ENCODE results near the gene CMTM8.

The CMTM8 gene

GRCh38 chr3:32275506-32275905 lies 37.0 kb downstream of the CMTM8 start:
- no peak overlapping the region for H3K4me3 ChIP-seq (replicated peaks in 1 of 2; ENCODE audit: low read depth in 2 of 2, low read length in 2 of 2)
- DNase-seq (ENCODE audit: low read depth in 2 of 2), result no peak
- no peak for TF ChIP-seq CTCF (IDR thresholded peaks at IDR 0.05; ENCODE audit: low read depth, low read length)

GRCh38 chr3:32276279-32276841 lies 37.9 kb downstream of the CMTM8 start:
- no peak for TF ChIP-seq CTCF (IDR thresholded peaks at IDR 0.05; ENCODE audit: low read depth, low read length)
- peak; percentile 72 to 75 for DNase-seq (ENCODE audit: low read depth in 2 of 2)

GRCh38 chr3:32278714-32279113 lies 40.2 kb downstream of the CMTM8 start:
- no peak for TF ChIP-seq CTCF (IDR thresholded peaks at IDR 0.05; ENCODE audit: low read depth, low read length)
- no peak overlapping the region for H3K4me3 ChIP-seq (replicated peaks in 1 of 2; ENCODE audit: low read depth in 2 of 2, low read length in 2 of 2)
- DNase-seq (ENCODE audit: low read depth in 2 of 2), result peak; percentile 65 to 74

More at GRCh38 chr3:32276279-32276841, 37.9 kb downstream of the CMTM8 start:
- no peak overlapping the region for H3K4me3 ChIP-seq (replicated peaks in 1 of 2; ENCODE audit: low read depth in 2 of 2, low read length in 2 of 2)

- no peak for DNase-seq (ENCODE audit: low read depth in 2 of 2)
- H3K4me3 ChIP-seq (replicated peaks in 1 of 2; ENCODE audit: low read depth in 2 of 2, low read length in 2 of 2), result no peak overlapping the region
- no peak for TF ChIP-seq CTCF (IDR thresholded peaks at IDR 0.05; ENCODE audit: low read depth, low read length)
Observed at GRCh38 chr3:32280262-32280910, 41.9 kb downstream of the CMTM8 start.

DNA sequence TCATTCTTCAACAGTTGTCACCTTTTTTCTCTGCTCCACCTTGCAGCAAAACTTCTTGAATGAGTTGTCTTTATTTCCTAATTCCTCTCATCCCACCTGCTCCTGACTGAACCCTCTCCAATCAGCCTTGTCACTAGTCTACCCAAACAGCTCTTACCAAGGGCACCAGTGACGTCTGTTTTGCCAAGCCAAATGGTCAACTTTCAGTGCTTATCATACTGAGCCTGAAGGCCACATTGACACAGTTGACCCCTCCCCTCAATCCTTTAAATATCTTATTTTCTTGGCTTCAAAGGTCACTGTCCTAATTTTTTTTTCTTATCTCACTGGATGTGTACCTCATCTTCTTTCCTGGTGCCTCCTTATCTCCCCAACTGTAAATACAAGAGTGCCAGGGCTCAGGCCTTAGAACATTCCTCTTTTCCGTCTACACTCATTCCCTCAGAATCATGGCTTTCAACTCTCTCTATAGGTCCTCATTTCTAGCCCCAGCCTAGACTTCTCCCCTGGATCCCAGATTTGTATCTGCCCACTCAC lies 43.2 kb downstream of the CMTM8 start:
- TF ChIP-seq CTCF (IDR thresholded peaks at IDR 0.05; ENCODE audit: low read depth, low read length), result no peak
- DNase-seq (ENCODE audit: low read depth in 2 of 2), result no peak
- no peak overlapping the region for H3K4me3 ChIP-seq (replicated peaks in 1 of 2; ENCODE audit: low read depth in 2 of 2, low read length in 2 of 2)

DNA sequence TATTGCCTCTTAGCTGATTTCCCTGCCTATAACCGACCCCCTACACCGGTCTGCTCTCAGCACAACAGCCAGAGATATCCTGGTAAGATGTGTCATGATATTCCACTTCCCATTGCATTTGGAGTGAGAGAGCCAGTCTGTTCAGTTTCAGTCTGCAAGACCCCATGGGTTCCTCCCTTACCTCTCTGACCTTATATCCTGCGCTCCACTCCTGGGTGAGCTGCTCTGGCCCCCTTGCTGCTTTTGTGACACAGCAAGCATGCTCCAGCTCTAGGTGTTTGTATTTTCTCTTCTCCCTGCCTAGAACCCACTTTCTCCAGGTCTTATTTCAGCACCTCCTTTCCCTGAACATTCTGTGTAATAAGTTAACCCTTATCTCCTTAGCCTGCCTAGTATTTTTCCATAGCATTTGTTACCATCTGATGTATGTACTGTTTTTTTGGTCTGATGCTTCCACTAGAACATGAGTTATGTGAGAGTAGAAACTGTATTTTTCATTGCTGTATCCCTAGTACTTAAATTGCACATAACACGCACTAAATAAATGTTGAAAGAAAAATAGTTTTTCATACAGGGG lies 44.2 kb downstream of the CMTM8 start:
- DNase-seq (ENCODE audit: low read depth in 2 of 2), result no peak
- no peak overlapping the region for H3K4me3 ChIP-seq (replicated peaks in 1 of 2; ENCODE audit: low read depth in 2 of 2, low read length in 2 of 2)
- no peak for TF ChIP-seq CTCF (IDR thresholded peaks at IDR 0.05; ENCODE audit: low read depth, low read length)

Data from cardiac fibroblast (primary cell).